ENCODE measurements around the gene GIMAP4.
"Not testable (repeated sequence)": the region's sequence is repeated elsewhere in the genome, so short reads cannot be mapped to it uniquely, and the experiment has no call there.

GRCh38 chr7:150615221-150615755 is 48.1 kb downstream of the GIMAP4 start:
- TF ChIP-seq EZH2 (IDR thresholded peaks at IDR 0.05; ENCODE audit: borderline replicate concordance, low read depth, low read length); ZBTB11 (CRISPR knock-in tag; IDR thresholded peaks at IDR 0.05); CTCF (IDR thresholded peaks at IDR 0.05 in 2 of 3, conservative IDR thresholded peaks at IDR 0.05 in 1 of 3; ENCODE audit: insufficient read depth in 2 of 3, low read depth in 1 of 3, low read length in 3 of 3); CEBPB (tag; IDR thresholded peaks at IDR 0.05); POLR3A (IDR thresholded peaks at IDR 0.05; ENCODE audit: borderline replicate concordance, extremely low read depth, insufficient read depth, insufficient read length): not testable (repeated sequence)

Data from K562 (cell line).